GM12873 (cell line): Measurements from ENCODE around the gene ACTN4.

ENCODE experiments used
- TF ChIP-seq, protein P1 (sequence below): IDR thresholded peaks from 2 replicates; pipeline ENCODE4 v1.5.1; 2012; ENCODE audit warnings: low read depth, mild to moderate bottlenecking, moderate library complexity, low read length, control low read depth; ENCODE audit not compliant: insufficient read depth; ENCODE audit errors: missing control alignments

The ACTN4 gene

DNA sequence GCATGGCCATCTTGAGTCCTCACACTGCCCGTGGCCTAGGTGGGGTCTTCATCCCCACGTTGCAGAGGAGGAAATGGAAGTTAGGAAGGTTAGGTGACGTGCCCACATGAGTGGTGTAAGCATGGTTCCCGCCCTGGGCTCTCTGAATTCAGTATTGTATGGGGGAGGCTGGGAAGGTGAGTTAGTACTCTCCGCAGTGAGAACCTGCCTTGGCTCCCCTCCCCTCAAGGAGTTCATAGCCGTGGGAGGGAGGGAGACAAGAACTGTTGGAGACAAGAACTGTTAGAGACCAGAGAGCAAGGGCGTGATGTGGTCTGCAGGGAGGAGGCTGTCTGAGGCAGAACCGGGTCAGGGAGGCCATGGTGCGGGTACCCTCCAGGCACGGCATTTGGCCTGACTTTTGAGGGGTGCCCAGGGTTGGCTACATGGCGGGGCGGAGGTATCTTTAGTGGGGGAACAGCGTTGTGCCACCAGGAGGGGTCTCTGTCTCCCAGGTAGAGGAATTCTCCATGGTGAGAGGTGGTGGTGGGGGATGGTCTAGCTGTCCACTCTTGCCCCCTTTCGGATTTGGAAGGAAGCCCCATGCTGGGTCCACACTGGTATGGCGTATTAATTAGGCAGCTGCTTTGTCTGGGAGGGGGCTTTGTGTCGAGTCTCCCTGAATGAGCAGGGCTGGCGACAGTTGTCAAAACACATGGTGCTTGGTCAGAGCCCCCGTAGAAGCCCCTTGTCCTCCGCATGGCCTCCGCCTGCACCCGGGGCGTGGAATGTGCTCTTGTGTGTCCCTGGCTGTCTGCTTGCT is 51.0 kb downstream of the ACTN4 start:
- TF ChIP-seq, protein P1, sequence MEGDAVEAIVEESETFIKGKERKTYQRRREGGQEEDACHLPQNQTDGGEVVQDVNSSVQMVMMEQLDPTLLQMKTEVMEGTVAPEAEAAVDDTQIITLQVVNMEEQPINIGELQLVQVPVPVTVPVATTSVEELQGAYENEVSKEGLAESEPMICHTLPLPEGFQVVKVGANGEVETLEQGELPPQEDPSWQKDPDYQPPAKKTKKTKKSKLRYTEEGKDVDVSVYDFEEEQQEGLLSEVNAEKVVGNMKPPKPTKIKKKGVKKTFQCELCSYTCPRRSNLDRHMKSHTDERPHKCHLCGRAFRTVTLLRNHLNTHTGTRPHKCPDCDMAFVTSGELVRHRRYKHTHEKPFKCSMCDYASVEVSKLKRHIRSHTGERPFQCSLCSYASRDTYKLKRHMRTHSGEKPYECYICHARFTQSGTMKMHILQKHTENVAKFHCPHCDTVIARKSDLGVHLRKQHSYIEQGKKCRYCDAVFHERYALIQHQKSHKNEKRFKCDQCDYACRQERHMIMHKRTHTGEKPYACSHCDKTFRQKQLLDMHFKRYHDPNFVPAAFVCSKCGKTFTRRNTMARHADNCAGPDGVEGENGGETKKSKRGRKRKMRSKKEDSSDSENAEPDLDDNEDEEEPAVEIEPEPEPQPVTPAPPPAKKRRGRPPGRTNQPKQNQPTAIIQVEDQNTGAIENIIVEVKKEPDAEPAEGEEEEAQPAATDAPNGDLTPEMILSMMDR, result no peak

DNA sequence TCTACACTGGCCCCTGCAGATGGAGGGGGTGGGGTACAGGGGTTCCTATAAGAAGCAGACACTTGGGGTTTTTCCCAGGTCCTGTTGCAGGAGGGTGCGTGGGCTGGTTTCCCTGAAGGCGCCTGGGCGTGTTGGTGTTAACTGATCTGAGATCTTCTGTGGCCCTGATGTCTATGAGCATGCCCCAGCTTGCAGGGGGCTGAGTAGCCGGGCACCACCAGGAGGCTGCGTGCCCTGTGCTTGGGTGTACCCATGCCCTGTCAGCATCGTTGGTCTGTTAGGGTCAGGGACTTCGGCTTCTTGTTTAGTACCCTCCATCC is 51.5 kb downstream of the ACTN4 start:
- TF ChIP-seq, protein P1, result no peak

DNA sequence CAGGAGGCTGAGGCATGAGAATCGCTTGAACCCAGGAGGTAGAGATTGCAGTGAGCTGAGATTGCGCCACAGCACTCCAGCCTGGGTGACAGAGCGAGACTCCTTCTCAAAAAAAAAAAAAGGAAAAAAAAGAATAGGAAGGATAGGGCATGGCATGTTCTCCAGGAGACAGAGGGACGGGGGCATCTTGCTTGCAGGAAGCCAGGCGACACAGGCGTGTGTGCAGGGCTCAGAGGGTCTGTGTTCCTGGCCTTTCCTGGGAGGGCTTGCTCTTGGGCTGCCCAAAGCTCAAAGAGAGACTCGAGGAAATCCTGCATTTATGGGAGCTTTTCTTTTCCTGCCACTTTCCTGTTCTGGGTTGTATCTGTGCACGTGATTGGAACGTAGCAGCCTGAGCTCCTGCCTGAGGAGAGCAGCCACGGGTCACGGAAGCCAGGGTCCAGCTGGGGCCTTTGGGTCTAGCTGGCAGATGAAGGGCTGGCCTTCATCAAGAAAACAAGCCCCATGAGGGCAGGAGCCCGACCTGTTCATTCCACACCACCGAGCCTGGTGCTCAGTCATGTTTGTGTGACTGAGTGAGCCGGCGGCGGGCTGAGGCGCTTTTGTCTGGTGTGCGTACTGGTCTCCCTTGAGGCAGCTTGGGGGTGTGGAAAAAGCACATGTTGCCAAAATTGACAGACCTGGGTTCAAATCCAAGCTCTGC is 52.3 kb downstream of the ACTN4 start:
- TF ChIP-seq, protein P1, result no peak

- TF ChIP-seq, protein P1, result no peak
Observed at GRCh38 chr19:38700350-38700901, 53.0 kb downstream of the ACTN4 start.

- TF ChIP-seq, protein P1, result no peak
Observed at GRCh38 chr19:38700902-38701454, 53.5 kb downstream of the ACTN4 start.

- TF ChIP-seq, protein P1, result no peak
Observed at GRCh38 chr19:38701455-38702063, 54.1 kb downstream of the ACTN4 start.

GRCh38 chr19:38702278-38702677 is 54.8 kb downstream of the ACTN4 start:
- TF ChIP-seq, protein P1, result no peak
